HS-5 (cell line): Measurements from ENCODE around the gene MED28.

Source experiments
- DNase-seq: peaks from one replicate; pipeline ENCODE4 v3.0.0-alpha.2; 2012; ENCODE audit warnings: low read depth

MED28 gene

DNA sequence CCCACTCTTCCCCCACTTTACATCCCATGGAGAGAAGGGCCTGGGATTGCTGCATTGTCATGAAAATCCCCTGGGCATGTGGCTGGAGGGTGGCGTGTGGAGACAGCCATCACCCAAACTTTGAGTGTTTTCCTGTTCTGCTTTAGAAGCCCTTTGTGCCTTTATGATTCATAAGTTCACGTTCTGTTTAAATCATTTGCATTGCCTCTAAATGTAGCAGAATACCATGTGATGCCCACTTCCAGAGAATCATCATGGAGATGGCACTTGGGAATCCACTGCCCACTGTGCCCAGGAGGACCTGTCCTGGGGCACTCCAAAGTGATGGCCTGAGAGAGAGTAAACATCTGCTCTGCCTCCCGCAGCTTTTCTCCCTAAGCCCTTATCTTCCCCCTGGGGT lies 52.8 kb downstream of the MED28 start:
- DNase-seq, result no peak

DNA sequence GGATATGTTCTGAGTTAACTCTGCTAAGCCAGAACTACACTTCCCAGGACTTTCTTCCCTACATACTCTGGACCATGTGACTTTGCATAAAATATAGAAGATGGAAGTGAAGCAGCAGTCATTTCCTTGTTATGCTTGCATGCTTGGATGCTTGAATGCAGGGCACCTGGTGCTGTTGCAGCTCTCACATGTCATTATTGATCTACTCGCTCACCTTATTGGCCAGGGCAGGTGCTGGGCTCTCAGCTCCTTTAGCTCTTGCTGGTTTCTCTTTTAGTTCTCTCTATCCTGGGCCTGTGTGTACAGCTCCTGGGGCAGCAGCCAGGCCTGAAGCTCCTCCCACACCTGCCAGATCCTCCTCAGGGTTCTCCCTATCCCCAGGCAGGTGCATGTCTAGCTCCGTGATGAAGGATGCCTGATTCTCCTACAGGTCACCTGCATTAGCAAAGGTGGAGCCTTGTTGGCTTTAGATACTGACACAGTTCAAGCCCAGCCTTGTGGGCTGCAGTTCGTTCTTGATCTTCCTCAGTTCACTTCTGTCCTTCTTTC lies 53.3 kb downstream of the MED28 start:
- DNase-seq, result no peak

DNA sequence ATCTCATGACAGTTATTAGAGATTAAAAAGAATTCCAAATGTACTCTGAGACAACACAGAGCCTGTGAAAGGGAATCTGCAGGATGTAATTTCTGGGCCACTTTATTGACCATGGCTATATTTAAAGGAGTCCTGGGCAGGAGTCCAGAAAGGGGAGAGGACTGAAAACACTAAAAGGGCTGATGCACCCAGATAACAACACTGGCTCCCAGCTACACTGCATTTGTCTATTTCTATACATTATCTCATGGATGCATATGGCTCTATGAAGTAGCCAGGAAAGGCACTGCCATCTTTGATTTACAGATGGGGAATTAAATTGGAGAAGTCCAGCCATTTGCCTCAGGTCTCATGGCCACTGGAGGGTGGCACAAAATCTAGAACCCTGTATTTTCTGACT lies 56.0 kb downstream of the MED28 start:
- no peak for DNase-seq

DNA sequence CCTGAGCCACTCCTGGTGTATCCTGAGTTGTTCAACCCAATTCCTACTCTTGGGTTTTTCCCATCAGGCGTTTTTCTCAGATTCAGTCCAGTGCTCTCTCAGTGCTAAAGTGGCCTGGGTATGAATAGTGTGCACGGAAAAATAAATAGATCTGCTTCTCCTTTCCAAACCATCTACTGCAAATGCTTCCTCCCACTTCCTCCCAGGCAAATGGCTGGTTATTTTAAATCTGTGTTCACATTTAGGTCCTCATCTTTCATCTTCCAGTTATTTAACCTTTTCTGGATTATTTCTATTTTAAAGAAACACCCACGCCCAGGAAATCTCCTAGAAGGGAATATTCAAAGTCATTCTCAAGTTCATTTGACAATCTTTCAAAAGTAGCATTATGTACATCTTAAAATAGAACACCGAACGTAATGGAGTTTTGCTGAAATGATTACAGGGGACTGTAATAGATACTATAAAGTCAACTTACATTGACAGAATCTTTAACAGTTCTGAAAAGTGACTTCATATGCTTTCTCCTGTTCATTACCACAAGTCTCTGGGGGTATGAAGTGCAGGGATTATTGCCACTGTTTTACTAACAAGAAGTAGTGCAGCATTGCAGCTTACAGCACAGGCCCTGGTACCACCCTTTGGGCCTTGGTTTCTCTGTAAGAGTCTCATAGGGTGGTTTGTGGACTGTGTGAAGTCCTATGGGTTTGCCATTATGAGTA lies 66.3 kb downstream of the MED28 start:
- DNase-seq, result no peak

DNA sequence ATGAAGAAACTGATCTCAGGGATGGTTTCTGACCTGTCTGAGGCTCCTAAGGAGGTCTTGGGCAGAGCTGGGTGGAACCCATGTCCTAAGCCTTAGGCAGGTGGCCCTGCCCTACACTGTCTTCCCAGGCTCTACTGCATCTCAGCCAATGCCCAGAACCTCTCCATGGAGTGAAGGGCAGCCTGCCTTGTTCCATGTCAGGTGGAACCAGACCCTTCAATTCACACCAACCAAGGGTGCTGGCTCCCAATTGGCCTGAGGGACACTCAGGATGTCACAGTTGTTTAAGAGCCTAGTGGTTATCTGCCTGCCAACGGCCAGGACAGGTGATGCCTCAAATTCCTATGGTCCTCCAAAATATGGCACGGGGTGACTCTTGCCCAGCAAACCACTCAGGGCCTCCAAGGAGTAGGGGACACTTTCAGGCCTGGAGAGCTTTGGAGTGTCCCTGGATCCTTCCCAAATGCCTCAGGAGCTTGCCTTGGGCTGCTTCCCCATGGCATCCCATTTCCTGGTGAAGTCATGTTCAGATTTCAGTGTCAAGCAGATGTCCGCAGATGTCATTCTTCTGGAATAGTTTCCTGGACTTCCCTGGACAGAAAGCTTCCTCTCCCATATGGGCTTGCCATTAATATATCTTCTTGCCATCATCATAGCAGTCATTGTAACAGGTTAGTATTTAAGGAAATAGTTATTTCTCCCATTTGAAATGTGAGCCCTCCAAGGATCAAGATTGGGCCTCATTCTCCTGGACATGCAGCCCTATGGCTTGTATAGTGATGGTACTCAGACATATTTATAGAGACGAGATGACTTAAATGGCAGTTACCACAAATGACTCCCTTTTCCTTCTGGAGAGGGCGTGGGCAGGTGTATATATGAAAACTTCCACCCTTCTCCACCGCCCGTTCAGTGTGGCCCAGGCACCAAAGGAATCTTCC lies 67.1 kb downstream of the MED28 start:
- no peak for DNase-seq

DNA sequence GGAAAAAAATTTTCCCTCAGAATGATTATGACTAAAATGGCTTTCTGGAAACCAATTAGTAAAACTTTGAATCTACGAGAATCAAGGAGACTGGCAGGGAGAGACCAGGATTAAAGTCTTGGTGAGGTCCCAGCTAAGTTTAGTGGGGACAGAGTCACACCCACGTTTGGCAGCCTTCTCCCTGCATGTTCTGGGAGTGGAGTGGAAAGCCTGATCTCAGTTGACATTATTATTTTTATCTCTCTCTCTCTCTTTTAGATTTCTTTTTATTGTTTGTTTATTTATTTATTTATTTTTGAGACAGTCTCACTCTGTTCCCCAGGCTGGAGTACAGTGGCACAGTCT lies 67.8 kb downstream of the MED28 start:
- no peak for DNase-seq
